HG02588 (cell line): ENCODE measurements around the gene TBX10.
"Not testable (repeated sequence)": the region's sequence is repeated elsewhere in the genome, so short reads cannot be mapped to it uniquely, and the experiment has no call there.

Experiments used
- ATAC-seq: cut with Tn5 transposase; IDR thresholded peaks from one replicate; pipeline ENCODE4 v1.9.1; 2021; ENCODE audit warnings: mild to moderate bottlenecking, moderate library complexity; ENCODE audit not compliant: unreplicated experiment

The TBX10 gene

DNA sequence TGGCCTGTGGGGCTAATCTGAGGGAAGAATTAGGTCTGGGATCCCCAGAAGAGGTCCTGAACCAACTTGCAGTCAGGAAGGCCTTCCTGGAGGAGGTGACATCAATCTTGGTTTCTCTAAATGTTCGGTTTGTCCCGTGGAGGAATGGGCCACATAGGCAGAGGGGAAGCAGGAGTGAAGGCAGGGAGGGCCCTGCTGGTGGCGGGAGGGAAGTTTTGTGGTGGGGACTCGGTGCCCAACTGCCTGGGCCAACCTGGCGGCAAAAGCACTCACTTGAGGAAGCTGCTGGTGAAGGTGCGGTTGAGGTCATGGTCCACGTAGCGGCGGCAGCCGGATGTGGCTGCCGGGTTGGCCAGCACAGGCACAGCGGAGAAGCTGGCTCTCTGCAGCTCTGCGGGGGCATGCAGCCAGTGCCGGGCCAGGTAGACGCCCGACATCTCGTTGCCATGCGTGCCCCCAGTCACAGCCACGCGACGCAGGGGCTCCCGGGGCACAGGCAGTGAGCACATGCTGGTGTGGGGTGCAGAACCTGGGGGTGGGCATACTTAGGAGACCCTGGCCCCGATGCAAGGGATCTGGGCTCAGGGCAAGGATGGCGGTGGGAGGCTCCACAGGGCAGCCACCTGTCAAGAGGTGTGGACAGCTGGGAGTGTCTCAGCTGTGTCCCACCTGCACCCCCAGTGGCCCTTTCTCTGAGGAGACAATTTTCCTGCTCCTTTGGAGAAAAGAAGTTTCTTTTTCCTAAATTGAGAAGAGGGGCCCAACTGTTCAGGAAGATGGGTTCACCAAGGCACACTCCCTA lies 7.2 kb upstream of the TBX10 start:
- ATAC-seq = no peak

DNA sequence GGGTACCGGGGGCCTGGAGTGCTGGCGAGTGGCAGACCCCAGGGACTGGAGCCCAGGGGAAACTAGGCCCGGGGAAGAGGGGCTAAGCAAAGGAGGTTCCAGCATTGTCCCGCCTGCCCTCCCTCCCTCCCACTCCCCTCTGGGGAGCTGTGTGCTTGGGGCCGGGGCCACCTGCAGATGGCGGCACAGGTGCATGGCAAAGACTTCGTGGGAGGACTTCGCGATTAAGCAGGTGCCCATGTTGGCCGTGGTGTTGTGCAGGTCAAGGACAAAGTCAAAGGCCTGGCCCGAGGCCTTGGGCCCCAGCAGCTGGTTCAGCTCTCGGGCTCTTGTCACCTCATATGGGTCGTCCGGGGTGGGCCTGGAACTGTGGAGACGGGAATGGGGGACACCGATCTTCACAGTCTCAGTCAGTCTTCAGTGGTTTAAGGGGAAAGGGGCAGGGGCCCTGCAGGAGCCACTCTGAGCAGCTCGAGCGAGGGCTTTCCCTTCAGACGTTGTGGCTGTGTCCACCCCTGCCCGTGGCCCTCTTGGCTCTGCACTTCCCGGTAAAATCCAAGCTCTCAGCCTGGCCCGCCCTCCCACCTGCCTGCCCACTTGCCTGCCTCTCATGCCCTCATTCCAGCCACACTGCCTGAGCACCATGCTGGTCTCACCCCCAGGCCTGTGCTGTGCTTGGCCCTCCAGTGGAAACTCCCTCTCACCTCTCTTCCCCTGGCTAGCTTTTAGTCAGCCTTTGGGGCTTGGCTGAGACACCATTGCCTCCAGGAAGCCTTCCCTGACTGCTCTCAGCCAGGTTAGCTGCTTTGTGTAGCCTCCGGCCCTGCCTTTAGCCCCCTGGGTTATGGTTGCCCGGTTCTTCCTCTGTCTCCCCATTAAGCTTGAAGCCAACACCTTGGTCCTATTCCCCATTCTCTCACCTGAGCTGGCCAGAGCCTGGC lies 6.2 kb upstream of the TBX10 start:
- ATAC-seq = no peak

DNA sequence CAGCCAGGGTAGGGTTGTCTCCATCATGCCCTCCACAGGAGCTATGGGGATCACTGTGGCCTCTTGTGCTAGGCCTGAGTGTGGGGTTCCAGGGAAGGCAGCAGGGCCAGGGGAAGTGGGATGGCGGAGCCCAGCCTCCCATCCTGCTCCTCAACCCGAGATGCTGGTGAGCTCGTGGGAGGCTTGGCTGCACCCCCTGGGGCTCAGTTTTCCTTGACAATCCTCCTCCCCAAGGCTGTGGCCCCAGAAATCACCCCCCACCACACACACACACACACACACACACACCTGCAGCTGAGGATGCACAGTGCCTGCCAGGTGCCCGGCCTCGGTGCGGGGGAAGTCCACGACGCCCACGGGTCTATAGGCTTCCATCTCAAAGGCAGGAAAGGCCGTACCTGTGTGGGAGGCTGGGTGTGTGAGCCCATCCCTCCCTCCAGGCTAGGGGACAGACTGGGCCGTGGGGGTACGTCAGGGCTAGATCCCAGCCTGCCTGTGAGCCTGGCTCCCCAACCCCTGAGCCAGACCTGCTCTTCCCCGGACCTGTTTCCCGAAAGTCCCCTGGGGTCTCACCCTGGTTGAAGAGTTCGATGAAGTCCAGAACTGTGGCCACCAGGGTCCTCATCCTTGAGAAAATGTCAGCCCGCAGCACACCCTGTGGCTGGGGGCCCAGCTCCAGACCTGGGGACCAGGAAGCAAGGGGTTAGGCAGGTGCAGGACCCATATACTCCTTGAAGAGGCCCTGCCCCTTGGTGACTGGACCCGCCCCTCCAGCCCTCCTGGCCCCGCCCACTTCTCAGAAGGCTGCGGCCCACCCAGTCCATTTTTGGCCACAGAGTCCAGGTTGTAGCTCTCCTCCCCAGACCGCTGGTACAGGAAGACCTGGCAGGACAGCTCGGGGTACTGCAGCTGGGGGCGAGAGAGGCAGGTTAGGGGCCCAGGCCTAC lies 5.2 kb upstream of the TBX10 start:
- no peak for ATAC-seq

DNA sequence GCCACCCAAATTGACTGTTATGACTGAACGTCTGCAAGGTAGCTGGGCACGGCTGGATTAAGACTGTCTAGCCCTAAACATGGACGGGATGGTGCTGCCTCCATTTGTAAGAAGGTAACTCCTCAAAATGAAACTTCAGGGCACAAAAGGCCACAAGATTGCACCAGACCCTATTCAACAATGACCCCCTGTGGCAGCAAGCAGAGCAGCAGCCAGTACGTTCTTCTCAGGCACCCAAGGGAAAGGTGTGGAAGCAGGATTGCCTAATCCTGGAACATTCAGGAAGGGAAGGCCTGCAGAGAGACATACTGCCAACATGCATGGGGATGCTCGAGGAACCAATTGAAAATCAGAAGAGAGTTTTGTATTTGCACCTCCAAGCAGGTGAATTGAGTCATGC lies 4.5 kb upstream of the TBX10 start:
- ATAC-seq = no peak

DNA sequence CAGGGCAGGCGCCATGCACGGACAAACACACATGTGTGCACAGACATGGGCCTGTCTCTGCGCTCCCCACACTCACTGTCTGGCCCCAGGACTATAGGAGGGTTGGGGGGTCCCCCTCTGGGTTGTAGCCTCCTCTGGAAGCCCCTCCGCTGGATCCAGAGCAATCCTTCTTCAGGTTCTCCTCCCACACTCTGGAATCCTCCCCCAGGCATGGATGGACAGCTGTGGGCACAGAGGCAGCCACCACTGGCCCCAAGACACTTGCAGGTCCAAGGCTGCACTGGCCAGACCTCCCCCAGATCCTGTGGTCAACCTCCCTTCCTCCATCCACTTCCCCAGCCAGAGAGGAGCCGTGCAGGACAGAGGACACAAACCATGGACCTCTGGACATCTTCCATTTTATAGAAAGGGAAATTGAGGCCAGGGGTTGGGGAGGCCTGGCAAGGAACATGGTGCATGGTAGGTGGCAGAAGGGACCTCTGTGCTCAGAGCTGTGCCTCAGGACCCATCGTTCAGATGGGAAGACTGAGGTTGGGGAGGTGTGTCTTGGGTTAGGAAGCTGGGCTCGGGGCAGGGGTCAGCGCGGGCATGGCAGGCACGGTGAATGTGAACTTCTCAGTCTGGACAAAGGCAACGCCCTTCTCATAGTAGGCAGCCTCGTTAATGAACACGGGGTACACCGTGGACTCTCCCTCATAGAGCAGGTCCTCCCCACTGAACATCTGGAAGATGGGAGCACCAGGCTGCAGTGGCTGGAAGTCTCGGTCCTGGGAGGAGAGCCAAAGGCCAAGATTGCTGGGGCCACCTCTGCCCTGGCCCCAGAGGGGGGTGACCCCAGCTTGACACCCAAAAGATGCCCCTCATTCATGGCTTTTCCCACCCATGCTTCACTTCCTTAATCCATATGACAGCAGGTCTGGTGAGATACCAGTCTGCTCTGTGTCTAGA lies 2.9 kb upstream of the TBX10 start:
- ATAC-seq = no peak

DNA sequence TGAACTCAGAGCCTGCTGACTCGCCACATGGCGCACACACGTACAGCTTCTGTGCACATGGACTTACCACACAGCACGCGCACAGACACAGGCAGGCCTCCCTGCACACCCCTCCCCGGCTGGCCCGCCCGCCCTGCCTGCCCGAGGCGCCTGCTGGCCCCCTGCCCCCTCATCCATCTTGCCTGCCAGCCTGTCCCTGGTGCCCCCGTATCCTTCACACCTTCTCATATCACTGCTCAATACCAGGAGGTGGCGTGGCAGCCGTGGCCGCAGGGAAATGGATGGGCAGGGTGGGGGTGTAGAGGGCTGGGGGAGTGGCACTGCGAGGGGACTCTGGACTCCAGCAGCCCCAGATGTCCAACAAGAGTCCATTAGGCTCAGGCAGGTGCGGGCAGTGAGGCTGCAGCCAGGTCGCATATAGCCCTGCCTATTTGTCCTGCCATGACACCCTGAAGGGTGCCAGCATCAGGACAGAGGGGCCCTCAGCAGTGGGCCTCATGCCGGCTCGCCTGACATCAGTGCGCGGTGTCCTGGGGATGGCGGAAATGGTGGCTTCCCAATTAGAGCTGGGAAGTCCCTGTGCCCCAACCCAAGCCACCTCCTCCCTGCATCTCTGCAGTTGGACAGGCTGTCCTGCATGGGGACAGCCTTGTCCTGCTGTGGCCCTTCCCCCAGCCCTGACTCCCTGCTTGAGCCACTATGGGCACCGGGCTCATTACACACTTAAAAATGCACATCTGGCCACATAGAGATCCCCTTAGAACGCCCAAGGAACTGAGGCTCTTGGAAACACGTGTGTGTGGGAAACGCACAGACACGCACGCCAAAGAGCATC lies 2.0 kb upstream of the TBX10 start:
- no peak for ATAC-seq

DNA sequence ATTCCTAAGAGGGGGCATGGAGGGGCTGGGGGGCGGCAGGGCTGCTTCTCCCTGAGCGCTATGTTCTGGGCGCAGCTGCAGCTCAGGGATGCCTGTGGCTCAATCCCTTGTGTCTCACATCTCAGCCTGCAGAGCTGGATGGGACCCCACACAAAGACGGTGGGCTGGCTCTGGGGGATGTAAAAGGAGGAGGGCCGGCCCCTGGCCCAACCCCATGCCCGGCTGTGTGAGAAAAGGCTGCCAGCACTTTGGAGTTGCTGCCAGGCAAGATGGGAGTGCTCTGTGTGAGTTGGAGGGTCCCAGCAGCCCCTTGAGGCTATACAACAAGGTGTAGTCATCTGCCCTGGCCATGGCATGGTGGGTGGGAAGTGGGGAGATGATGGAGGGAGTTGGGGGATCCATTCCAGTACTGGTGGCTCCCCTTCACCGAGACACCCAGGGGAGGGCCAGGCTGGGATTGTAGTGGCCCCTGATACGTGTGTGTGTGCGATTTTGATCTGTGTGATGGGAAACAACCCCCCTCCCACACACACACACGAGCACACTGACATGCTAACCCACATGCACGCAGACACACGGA lies 1.3 kb upstream of the TBX10 start:
- no peak for ATAC-seq

DNA sequence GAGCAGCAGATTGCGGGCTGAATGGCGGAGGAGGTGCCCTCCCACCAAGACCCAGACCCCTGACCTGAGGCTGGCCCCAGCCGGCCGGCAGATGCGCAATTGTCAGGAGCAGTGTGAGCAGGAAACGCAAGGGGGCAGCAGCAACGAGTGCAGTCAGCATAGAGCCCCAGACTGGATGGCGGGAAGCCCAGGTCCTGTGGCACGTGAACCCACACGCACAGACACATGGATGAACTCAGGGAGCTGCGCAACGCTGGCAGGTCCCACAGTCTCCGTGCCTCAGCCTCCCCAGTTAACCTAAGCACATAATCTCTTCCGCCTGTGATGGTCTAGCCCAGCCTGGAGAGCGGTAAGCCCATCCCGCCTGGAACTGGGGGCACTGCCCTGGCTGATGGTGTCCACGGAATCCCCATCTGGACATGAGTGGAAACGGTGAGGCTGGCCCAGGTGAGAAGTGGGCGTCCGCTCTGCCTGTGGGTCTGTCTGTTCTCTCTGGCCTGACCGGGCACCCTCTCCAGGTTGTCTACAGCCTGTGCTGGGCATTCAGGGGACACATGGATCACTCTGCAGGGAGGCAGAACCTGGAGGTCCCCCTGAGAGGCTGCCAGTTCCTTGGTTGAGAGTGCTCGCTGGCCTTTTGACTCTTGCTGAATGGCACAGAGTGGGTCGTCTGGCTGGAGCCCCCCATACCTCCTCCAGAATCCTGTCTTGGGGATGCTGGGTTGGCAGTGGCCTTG lies 626 bp upstream of the TBX10 start:
- no peak for ATAC-seq

DNA sequence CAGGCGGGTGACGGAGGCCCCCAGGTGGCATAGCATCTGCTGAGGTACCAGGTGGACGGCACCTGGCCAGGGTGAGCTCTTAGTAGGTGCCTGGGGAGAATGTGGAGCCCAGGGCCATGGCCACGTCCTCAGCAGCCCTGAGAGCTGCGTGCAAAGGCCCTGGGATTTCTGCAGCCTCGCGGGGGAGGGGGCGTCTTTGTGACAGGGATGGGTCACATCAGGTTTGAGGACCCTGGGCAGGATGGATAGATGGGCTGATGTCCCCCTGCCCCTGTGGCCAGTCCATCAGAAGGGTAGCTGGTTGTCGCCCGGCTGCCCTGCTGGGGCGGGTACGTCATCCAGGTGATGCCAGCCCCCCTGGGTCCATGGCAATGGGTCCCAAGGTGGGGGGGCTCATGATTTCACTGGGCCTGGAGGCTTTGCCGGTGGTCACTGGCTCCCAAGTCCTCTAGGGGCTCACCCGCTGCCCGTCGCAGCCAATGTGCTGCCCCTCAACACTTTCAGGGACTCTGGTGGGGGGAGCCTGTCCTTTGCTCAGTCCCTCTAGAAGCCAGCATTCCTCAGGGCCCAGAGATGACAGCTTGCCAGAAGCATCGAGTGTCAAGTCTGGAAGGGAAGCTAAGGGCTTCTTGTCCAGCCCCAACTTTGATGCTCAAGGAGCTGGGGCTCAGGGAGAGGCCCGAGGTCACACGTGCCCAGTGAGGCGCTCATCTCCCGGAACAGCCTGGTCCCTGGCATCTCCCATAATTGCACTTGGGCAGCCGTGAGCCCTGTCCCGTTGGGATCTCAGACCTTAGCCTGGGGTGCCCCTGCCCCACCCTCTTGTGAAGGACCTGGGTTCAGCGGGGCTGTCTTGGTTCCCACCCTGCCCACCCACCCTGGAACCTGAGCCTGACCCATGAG lies 777 bp downstream of the TBX10 start:
- no peak for ATAC-seq

DNA sequence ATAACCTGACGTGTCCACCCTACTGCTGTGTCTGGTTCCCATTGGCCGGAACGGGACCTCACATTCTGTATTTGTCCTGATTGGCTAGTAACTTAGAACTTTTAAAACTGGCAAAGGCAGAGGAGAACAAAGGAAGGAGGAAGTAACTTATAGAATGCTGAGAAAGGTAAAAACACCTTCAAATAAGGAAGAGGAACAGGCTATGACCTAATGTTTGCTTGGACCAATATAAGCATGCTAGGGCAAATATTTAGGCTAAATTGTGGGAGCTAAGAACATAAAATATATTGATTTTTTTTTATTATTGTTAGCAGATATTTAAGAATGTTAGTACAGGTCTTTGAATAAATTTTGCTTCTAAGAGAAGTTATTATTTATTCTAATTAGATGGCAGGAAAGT lies 2.1 kb downstream of the TBX10 start:
- not testable (repeated sequence) for ATAC-seq

DNA sequence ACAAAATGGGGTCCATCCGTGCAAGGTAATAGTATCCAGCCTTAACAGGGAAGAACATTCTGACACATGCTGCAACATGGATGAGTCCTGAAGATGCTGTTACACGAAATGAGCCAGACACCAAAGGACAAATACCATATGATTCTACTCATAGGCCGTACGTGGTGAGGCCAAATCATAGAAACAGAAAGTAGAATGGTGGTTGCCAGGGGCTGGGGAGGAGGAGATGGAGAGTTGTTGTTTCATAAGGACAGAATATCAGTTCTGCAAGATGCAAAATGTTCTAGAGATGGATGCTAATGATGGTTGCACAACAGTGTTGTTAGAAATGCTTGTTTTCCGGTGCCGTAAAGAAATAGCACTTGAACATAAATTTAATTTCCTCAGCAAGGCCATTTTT lies 2.6 kb downstream of the TBX10 start:
- no peak for ATAC-seq

DNA sequence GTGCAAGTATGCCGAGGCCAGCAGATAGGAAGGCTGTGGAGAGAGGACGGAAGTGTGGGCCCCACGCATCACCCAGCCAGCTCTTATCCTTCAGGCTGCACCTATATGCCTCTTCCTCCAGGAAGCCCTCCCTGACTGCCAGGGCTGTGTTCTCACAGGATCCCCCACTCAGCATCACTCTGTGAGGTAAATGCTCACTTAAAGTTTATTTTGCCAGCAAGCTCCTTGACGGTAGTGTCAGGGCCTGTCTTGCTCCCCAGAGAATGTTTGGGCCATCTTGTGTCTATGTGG lies 4.4 kb downstream of the TBX10 start:
- no peak for ATAC-seq

DNA sequence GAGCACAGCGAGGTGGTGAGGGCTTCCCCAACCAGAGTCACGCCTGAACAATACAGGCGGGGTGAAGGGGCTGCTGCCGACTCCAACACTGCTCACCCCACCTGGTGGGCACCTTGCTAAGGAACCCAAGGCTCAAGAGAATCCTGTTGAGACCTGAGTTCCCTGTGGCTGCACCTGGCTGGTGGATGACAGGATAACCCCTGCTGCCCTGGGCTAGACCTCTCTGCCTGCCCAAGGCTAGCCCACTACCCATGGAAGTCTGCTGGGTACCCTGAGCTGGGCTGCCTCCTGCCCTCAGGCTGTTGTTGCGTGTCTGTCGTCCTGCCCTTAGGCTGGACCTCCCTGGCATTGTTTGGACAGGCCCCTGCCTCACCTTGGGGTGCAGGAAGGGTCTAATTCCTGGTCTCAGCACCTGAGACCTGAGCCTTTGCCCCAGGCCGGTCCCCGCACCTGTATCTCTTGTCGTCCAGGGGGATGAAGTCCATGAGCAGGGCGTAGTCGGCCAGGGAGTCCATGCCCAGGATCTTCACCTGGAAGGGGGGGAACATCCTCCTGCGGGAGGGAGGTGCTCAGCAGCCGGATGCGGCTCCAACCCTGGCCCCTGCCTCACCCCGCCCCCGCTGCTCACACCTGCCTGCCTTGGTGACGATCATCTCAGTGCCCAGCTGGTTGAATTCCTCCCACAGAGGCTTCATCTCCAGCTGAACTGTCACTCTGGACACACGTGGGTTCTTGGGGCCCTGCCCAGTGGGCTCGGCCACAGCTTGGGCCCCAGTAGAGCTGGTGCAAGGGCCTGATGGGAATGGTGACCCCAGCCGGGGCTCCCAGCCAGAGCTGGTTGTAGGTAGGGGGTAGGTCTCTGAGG lies 5.0 kb downstream of the TBX10 start:
- ATAC-seq = no peak

DNA sequence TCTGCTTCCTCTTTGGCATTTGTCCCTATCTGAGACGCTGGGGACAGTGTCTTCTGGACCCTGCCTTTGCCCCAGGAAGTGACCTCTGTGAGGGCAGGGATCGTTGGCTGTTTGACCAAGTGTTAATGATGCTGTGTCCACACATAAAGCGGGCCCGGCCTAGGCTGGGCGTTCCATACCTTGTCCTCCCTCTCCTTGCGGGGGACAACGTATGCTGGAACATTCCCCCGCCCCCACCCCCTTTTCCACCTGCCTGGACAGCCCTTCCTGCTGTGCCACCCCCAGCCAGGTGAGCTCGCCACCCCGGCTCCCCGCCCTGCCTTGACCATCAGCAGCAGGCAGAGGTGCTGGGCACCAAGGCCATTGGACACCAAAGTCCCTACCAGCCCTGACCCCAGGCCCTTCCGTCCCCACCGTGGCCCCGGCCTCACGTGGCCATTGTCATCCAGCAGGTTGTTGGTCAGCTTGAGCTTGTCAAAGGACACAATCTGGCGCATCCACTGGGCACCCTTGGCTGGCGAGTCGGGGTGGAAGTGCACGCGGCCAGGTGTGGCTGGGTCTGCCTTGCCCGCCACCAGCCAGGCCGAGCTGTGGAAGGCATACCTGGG lies 5.7 kb downstream of the TBX10 start:
- no peak for ATAC-seq

DNA sequence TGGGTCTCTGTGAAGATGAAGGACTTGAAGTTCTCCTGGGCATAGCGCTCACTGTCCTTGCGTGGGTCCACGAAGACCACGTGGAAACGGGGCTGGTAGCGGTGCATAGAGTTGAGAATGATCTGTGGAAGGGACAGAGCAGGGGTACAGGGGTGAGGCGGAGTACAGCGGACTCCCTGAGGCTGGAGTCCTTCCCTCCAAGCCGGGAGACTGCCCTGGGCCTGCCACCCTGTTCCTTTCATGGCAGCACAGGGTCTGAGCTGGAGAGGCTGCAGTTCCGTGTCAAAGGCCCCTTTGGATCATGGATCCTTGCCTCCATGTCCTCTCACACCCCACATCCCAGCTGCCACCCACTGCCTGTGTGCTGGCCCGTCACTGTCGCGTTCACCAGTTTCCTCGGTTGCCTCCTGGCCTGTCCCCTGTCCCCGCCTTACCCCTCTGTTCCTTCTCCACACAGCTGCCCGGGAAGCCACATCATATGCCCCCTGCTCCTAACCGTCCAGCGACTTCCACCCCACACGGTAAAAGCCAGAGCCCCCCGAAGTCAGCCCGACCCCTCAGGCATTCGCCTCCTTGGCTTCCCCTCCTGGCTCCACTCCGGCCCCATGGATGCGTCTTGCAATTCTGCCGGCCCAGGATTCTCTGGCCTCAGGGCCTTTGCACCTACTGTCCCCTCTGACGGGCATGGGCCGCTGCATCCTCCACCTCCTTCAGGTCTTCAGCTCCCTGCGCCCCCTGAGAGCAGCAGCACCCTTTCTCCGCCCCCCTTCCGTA lies 6.4 kb downstream of the TBX10 start:
- no peak for ATAC-seq
